ENCODE measurements around the gene CALHM2.
A peak's percentile ranks its signal among the peaks of the same experiment; 100 is the strongest.
"Not testable (repeated sequence)": the region's sequence is repeated elsewhere in the genome, so short reads cannot be mapped to it uniquely, and the experiment has no call there.

Gene CALHM2, protein sequence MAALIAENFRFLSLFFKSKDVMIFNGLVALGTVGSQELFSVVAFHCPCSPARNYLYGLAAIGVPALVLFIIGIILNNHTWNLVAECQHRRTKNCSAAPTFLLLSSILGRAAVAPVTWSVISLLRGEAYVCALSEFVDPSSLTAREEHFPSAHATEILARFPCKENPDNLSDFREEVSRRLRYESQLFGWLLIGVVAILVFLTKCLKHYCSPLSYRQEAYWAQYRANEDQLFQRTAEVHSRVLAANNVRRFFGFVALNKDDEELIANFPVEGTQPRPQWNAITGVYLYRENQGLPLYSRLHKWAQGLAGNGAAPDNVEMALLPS

DNA sequence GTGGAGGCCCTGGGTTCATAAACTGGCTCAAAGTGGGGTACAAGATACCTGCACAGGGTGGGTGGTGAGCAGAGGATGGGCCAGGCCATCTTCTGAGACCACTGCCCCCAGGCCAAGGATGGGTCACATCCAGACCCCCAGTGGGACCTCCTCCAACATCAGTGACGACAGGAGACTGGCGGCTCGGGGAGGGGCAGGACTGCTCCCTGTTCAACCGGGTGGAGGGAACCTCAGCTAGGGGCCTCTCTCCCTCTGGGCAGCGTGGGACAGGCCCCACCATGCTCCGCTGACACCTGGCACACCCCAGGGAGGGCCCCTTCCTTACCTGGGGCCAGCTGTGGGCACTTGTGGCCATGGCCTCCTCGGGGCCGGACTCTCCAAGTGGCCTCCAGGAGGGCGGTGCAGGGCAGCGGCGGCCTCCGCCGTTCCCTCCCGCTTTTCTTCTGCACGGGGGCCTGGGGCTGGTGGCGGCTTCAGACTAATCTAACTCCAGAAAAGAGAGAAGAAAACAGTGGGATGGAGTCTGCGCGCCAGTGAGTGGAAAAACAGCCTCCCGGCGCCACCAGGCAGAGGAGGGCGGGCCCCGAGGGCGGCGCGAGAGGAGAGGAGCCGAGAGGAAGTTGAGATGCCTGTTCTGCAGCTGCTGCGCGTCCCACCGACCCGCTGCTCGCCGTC, at the start of gene CALHM2:
Gene CALHM2 (minus strand): TSS at position 540 of the 675 bp plus-strand sequence. CDS start 2,429 bp downstream, outside the sequence.
- DNase-seq = peak; percentile 59

DNA sequence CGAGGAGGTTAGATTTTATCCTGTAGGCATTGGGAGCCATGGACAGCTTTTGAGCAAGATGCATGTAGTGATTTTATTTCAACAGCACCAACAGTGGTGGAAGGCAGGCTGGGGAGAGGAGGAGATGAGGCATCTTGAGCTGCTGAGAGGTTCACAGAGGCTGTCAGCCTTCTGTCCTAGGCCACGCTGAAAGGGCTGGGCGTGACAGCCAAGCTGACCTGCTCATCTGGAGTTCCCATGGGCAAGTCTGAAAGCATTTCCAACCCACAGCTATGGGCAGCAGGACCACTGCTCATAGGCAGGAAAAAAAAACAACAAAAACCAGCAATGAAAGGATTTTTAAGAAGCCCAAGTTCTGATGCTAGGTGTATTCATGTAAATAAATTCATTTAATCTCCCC, 49.0 kb upstream of the CALHM2 start:
- DNase-seq = no peak

DNA sequence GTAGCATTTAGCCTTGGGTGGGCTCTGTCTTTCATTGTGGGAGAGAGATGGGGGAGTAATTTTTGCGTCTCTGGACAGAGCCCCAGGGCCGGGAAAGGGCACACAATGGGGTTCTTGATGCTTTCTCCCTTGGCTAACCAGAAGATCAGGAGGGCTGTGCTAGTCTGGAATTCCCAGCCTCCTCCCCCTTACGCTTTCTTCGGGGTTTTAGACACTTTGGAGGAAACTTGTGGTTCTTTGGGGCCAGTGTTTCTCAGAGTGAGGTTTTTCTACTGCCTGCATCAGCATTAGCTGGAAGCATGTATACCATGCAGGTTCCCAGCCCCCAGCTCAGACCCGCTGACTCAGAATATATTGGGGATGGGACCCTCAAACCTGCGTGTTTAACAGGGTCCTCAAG, 48.3 kb upstream of the CALHM2 start:
- DNase-seq = no peak

DNA sequence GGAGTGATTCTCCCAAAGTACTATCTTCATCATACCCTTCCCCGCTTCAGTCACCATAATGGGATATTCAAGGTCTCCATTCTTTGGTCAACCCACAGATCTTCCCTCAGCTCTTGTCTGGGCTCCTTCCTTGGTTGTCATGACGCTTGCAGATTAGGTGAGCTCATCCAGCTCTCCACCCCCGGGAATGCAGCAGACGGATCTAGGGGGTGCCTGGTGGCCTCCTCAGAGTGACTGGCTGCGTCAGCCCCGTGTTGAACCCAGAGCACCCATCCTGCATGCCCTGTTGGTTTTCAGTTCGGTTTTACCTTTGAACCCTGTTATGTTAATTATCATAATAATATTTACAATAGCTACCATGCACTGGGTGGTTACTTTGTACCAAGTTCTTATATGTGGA, 47.7 kb upstream of the CALHM2 start:
- no peak for DNase-seq

DNA sequence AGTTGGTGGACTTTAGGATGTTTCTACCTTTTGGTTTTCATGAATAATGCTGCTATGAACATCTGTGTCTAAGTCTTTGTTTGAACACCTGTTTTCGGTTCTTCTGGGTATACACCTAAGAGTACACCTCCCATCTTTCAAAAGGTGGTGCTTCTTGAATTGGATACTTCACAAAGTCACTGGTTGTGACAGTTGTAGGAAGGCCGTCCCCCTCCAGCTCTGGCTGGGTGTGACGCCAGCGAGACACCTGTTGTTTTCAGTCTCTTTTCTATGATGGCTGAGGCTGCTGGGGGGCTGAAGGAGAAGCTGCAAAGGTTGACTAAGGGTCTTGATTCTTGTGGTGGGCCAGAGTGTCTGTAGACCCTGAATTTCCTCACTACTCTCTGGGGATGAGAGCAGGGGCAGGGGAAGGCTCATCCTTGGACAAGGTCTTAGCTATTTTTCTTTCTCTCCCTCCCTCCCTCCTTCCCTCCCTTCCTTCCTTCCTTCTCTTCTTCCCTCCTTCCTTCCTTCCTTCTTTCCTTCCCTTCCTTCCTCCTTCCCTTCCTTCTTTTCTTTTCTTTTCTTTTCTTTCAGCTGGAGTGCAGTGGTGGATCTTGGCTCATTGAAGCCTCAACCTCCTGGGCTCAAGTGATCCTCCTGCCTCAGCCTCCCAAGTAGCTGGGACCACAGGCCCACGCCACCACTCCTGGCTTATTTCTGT, 46.9 kb upstream of the CALHM2 start:
- no peak for DNase-seq

DNA sequence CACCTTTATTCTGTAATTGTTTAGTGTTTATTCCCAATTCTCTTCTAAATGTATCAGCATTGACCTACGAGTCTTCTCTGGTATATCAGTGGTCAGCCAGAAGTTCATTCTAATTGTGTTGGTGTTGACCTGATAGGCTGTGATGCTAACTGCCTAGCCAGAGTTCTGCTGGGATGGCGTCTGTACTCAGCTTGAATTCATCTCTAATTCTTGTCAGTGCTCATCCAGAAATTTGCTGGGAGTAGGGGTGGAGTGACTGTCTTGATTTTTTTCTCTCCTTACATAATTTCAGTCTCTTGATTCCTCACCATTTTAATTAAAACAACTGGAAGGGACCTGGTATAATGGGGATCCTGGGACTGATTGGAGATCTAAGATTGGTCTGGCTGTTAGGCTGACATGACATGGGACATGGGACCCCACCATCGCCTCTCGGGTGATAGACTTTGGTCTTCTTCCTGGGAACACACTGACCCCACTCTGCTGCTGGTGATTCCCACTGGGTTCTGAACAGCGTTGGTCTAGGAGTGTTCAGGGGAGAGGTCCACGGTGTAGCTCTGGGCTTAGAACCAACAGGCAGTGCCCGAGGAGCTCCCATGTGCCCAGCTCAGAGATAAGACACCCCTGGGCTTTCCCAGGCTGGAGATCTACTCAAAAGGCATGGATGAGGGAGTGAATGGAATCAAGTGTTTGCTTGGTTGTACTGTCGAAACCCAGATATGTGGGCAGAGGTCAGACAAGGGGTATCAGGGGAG, 45.2 kb upstream of the CALHM2 start:
- DNase-seq = no peak

DNA sequence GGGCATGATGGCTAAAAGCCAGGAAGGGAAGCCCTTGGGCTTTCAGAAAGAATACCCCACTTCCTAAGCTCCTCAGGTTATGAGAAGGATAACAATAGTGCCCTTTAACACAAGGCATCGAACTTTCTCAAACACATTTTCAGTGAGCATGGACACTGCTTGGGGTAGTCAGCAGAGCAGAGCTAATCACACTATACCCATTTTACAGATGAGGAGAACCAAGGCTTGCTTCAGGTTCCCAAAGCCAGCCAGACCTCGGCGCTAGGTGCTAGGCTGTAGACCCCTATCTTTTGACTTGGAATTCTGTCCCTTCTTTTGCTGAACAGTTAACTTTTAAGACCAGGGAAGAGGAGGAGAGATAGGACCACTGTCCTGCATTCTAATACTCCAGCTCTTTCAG, 43.2 kb upstream of the CALHM2 start:
- DNase-seq = no peak

DNA sequence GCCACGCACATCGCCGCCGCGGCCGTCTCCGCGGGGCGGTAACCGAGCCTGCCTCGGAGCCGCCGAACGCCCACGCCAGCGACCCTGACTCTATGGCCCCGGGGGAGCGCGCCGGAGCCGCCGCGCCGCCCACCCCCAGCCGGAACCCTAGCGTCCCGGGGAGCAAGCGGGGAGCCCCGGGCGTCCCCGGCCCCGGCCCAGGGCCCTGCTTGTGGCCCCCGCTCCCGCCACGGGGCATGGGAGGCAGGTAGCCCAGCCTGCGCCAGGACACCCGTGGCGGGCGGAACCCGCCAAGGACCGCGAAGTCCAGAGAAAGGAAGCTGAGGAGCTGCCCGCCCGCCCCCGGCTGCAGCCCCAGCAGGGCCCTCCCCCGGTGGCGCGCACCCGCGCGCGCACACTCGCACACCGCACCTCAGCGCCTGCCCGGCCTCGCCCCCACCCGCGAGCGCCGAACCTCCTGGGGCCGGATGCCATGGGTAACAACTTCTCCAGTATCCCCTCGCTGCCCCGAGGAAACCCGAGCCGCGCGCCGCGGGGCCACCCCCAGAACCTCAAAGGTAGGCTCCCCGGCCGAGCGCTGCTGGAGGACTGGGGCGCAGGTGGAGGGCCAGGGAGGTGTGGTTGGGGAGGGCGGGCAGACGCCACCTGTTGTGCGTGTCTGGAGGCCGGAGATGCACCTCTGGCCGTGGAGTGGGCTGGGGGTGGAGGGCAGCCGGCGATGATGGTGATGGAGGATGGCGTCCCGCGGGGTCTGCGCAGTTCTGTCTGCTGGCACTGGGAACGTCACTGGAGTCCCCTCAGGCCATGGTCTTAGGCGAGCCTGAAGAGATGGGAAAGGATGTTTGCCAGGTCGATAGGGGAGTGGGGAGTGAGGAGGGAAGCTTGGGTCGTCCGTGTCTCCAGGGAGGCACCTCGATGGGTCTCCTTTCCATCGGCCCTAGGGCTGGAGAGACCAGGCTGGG, 42.0 kb upstream of the CALHM2 start:
- DNase-seq = peak; percentile 38

DNA sequence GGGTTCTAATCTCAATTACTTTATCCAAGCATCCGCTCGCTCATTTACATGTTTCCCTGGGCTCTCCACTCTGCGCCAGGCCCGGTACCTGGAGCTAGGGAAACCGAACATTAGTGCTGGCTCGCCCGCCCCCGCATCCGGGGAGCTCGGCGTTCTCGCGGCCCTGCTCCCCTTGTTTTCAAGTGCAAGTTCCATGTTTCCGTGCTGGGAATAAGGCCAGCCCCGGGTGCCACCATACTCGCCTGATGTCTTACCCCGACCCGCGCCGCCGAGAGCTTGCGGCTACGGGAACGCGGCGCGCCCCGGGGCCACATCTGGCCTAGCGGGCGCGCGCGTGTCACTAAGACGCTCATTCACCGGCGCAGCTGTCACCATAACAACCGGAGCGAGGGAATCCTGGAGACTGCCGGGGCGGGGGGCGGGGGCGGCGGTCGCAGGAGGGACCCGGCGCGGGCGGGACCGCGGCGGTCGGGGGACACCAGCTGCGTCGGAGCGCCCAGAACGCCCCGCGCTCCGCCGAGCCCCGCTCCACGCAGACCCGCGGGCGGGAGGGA, 41.3 kb upstream of the CALHM2 start, which contains the start of gene NEURL1:
Gene NEURL1 (plus strand): TSS at position 344 of the 554 bp plus-strand sequence. CDS start 683 bp downstream, outside the sequence.
- DNase-seq = no peak

DNA sequence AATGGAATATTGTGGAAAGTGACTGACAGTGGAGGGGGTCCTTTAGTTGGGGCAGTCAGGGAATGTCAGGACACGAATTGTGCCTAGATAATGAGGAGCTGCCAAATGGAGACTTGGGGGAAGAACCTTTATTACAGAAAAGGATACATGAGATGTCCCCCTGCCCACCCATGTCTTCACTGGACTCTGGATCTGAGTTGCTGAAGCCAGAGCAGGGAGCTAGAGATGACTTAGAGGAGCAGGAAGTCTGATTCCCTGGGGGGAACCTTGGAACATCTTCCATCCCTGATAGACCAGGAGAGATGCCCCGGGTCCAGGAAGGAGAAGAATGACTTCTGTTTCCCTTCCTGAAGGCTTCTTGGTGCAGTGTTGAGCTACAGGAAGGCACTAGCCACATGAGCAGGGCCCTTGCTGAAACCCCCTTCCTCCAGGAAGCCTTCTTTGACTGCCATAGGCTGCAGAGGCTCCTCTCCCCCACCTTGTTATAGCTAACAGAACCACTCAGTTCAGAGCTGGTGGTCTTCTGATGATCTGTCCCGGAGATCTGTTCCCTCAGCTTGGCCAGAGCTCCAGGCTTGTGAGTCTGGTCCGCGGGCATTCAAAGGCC, 40.6 kb upstream of the CALHM2 start:
- no peak for DNase-seq

DNA sequence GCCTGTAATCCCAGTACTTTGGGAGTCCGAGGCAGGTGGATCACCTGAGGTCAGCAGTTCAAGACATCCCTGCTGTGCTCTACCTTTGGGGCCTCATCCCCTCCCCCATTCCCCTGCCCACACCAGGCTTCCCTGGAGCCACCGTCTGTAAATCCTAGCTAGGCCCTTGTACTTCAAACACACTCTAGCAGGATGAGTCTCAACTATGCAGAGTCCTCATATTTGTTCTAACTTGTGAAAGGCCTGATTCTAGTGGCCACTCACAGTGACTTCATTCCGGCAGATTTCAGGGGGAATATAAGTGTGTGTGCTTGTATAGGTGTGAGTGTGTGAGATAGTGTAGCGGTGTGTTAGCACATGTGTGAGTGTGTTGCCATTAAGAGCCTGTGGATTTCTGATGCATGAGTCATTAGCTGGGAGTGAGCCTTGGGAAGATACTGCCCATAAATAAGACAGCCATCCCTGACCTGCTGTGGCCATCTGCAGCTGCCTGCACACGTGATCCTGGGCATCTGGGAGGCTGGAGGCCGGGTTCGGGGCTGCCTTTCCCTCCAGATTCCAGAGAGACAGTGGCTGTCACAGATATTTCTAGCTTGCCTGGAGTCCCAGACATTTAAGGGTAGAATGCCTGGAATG, 39.7 kb upstream of the CALHM2 start:
- no peak for DNase-seq

DNA sequence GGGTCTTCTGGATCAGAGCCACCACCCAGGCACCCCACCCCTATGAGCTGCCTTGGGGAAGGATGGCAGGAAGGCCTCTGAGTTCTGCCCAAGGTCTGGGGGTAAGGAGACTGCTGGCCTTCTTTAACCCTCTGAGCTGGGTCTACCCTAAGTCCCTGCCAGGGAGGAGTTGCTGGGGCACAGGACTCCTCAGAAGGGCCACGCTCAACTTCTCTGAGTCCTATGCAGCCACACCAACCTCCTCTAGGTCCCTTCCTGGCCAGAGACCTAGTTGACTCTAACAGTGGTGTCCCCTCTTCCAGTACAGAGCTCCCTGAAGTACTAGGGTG, 38.8 kb upstream of the CALHM2 start:
- DNase-seq = no peak

DNA sequence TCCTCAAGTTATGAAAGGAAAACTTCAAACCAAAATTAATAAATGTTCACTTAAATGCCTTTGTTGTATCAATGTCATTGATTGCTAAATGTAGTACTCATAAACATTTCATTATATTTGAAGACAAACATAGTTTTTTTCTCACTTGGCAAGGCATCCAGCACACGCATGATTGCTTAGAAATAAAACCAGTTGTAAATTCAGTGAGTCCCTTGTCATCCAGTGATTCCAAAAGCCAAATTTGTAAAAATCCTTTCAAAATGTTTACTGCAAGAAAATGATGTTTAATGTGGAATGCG, 35.2 kb upstream of the CALHM2 start:
- no peak for DNase-seq

DNA sequence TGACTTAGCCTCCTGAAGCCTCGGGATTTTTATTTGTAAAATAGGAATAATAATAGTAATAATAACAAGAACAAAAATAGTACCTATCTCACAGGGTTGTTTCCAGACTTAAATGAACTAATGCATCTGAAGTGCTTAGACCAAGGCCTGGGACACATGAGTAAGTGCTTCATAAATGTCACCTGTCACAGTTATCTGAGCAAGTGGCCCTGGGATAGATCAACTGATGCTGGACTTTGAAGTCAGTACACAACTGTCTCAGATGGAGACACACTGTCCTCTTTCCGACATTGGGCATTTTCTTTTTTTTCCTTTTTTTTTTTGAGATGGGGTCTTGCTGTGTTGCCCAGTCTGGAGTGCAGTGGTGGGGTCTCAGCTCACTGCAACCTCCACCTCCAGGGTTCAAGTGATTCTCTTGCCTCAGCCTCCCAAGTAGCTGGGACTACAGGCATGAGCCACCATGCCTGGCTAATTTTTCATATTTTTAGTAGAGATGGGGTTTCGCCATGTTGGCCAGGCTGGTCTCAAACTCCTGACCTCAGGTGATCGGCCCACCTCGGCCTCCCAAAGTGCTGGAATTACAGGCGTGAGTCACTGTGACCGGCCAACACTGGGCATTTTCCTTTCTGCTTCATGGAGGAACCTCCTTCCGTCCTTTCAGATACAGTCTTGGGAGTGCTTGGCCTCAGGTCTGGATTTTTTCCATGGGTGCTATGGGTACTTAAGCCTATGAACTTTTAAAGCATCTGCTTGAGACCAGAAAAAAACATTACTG, 34.7 kb upstream of the CALHM2 start:
- not testable (repeated sequence) for DNase-seq

DNA sequence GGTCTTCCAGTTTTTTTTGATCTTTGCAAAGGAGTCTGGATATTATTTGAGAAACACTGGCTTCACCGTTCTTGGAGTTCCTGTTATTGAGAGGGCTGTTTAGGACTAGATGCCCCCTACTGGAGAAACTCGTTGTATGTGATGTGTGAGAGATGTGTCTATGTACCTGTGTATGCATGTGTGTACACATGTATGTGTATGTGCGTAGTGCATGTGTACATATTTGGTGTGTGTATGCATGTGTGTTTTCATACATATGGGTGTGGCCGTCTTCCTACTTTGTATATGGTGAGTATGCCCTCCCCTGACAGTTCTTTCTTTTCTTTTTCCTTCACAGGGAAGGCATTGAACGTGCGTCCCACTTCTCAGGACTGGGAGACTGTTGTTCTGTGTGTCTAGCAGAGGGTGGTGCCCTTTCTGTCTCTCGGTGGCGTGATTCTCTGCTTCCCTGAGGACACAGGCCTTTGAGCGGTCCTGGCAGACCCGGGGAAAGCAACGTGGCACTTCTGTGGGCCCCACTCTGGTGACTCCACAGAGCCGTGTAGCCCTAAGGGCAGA, 29.9 kb upstream of the CALHM2 start:
- DNase-seq = no peak

DNA sequence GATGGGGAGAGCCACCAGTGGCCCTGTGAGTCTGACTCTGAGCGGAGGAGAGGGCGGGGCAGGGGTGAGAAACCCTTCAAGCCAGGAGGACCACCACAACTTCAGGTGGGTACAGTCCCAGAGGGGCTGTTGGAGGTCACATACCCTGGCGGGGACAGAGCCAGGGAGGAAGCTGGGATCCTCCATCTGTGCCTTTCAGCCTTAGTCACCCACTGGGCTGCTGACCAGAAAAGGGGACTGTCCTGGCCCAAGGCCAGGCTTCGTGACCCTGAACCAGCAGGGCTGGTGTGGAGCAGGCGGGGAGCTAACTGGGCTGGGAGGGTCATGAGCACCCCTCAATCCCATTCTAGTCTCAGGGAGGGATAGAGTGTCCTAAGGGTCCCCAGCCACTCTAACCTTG, 28.4 kb upstream of the CALHM2 start:
- DNase-seq = no peak

DNA sequence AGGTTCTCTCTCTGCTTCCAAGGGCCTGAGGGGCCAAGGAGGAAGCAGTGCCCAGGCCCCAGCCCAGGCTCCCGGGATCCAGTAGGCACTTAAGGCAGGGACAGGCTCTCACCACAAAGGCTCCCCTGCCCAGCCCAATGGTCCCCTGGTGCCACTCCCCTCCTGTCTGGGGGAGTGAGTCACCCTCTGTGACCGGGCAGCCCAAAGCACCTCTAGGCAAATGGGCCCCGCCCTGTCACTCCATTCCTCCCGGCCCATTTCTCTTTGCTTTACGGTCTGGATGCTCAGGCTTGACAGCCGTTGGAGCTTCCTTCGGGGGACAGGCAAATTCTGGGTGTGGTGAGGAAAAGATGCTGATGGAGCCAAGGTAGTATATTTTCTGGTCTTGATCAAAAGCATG, 27.0 kb upstream of the CALHM2 start, which contains the start of gene CALHM3:
Gene CALHM3 (minus strand): TSS at position 106 of the 400 bp plus-strand sequence. CDS start 208 bp downstream, outside the sequence.
- DNase-seq = no peak

DNA sequence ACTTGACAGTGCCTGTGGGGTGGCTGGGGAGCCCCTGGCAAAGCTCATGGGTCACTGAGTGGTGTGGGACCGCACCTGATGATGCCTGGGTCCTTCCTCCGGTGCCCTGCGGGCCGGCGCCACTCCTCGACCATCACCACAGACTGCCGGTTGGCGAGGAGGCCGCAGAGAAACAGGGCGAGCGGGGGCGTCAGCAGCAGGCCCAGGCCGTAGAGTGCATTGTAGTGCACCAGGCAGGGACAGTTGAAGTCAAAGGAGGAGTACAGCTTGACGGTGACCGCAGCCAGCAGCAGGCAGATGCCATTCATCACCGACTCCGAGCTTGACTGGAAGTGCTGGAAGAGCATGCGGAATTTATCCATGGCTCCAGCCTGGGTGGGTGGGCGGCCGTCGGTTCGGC, 26.5 kb upstream of the CALHM2 start:
- no peak for DNase-seq

DNA sequence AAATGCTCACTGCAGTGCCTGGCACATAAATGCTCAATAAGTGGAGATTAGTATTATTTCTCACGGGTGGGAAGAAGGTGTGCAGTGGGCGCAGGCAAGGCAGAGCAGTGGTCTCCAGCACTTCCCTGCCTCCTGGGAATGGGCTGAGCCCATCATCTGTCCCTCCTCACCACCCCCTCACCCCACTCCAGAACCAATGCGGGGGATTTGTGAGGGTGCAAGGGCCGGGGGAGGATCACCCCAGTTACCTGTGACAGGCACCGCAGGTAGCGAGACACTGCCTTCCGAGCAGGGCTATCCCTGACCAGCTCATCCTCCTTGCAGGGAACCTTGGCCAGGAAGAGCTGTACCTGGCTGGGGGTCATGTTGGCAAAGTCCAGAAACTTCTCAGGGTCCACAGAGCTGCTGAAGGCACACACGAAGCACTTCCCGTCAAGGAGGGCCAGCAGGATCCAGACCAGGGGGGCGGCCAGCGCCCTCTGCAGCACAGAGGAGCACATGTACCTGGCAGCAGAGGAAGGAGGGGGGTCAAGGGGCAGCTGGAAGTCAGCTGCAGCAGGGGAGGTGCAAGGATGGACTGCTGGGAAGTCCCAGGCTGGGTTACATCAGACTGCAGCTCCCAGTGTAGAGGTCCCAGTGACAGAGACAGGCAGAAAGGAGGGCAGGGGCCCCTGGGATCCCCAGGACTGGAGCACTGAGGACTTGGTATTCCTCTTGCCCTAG, 24.0 kb upstream of the CALHM2 start:
- no peak for DNase-seq

Data from activated CD4-positive, CD25-positive, alpha-beta regulatory T cell treated with anti-CD3 and anti-CD28 coated beads, Interleukin-2, amount 50 U/mL, for 72 hours (primary cell).